IMR-90 (cell line): Measurements from ENCODE around the gene IL6. TPM values are rescaled to one million over a fixed set of nuclear protein-coding genes. Genes with fewer than 3 reads are reported as not detected.

ENCODE experiments used
- ATAC-seq: fragments of 200-7000 bp; cut with Tn5 transposase; 2 replicates; pipeline ENCODE4 v1.9.1; 2020; ENCODE audit warnings: low read depth, mild to moderate bottlenecking, moderate library complexity
- BruUV-seq: library from RNA; stranded (reverse); fragments of 400-500 nt; replicated peaks from 2 replicates; lab custom pipeline; 2021; lab: Mats Ljungman, UMichigan
- CTCF ChIA-PET: fragments of 300-600 bp; formaldehyde crosslinking; extraction: SDS; loops from one replicate; lab custom pipeline; 2021; ENCODE audit warnings: antibody characterized with exemption; lab: Yijun Ruan, JAX
- POLR2A ChIA-PET: fragments of 300-600 bp; sonication (Branson Sonifier 250); formaldehyde crosslinking; loops from one replicate; lab custom pipeline; 2022; ENCODE audit warnings: antibody characterized with exemption; ENCODE audit not compliant: unreplicated experiment; lab: Charles Lee
- DNase-seq: peaks from one replicate; pipeline ENCODE4 v3.0.0; 2013
- H2AFZ ChIP-seq: replicated peaks from 2 replicates; pipeline ENCODE3; 2013; ENCODE audit warnings: low read length, mild to moderate bottlenecking; ENCODE audit not compliant: poor library complexity
- H2AK5ac ChIP-seq: 2 replicates; pipeline ENCODE4 v1.6.1; 2013; ENCODE audit warnings: low read depth, low read length, inconsistent platforms
- H2AK9ac ChIP-seq: replicated peaks from 2 replicates; pipeline ENCODE3; 2013; ENCODE audit warnings: mild to moderate bottlenecking, low read depth, low read length, moderate library complexity; ENCODE audit not compliant: poor library complexity
- H2BK120ac ChIP-seq: 2 replicates; pipeline ENCODE4 v1.6.1; 2013; ENCODE audit warnings: low read depth, low read length, inconsistent platforms
- H2BK15ac ChIP-seq: 3 replicates; pipeline ENCODE4 v1.6.1; 2013; ENCODE audit warnings: low read depth, low read length, inconsistent platforms
- H2BK20ac ChIP-seq: 2 replicates; pipeline ENCODE4 v1.6.1; 2013; ENCODE audit warnings: low read depth, mild to moderate bottlenecking, inconsistent platforms, low read length, moderate library complexity
- H2BK5ac ChIP-seq: 2 replicates; pipeline ENCODE4 v1.6.1; 2013; ENCODE audit warnings: mild to moderate bottlenecking, low read depth, low read length, inconsistent platforms; ENCODE audit not compliant: poor library complexity, severe bottlenecking
- H3K14ac ChIP-seq: replicated peaks from 2 replicates; pipeline ENCODE4 v1.6.1; 2013; ENCODE audit warnings: low read depth, low read length, inconsistent platforms
- H3K18ac ChIP-seq: 2 replicates; pipeline ENCODE4 v1.6.1; 2013; ENCODE audit warnings: low read depth, low read length, control low read depth
- H3K23ac ChIP-seq: 2 replicates; pipeline ENCODE4 v1.6.1; 2013; ENCODE audit warnings: low read depth, low read length, inconsistent platforms
- H3K27ac ChIP-seq: 2 replicates; pipeline ENCODE4 v1.5.1; 2013; ENCODE audit warnings: mild to moderate bottlenecking, control low read depth, low read length; ENCODE audit not compliant: insufficient read depth
- H3K27me3 ChIP-seq: 2 replicates; pipeline ENCODE4 v1.6.1; 2013; ENCODE audit warnings: low read length; ENCODE audit not compliant: control insufficient read depth, insufficient read depth
- H3K36me3 ChIP-seq: 2 replicates; pipeline ENCODE4 v1.6.1; 2013; ENCODE audit warnings: low read length, mixed read lengths; ENCODE audit not compliant: control insufficient read depth, insufficient read depth
- H3K4ac ChIP-seq: 2 replicates; pipeline ENCODE4 v1.6.1; 2013; ENCODE audit warnings: low read depth, low read length, inconsistent platforms
- H3K4me1 ChIP-seq: 2 replicates; pipeline ENCODE4 v1.6.1; 2013; ENCODE audit warnings: low read length, mixed read lengths; ENCODE audit not compliant: control insufficient read depth, insufficient read depth
- H3K4me2 ChIP-seq: 2 replicates; pipeline ENCODE4 v1.6.1; 2013; ENCODE audit warnings: low read depth, mild to moderate bottlenecking, control low read depth, low read length, moderate library complexity
- H3K4me3 ChIP-seq: 2 replicates; pipeline ENCODE4 v1.5.1; 2013; ENCODE audit warnings: low read depth, mild to moderate bottlenecking, control low read depth, low read length, moderate library complexity; ENCODE audit not compliant: insufficient read depth
- H3K56ac ChIP-seq: 2 replicates; pipeline ENCODE4 v1.6.1; 2013; ENCODE audit warnings: low read length, inconsistent platforms; ENCODE audit not compliant: insufficient read depth; ENCODE audit errors: extremely low read depth
- H3K79me1 ChIP-seq, 2 experiments: 2 replicates each; pipeline ENCODE4 v1.6.1; 2013; ENCODE audit warnings: low read length in 2 of 2, inconsistent platforms in 1 of 2, low read depth in 1 of 2
- H3K9ac ChIP-seq: 2 replicates; pipeline ENCODE4 v1.6.1; 2013; ENCODE audit warnings: low read depth, low read length, control low read depth
- H3K9me1 ChIP-seq: 2 replicates; pipeline ENCODE4 v1.6.1; 2013; ENCODE audit warnings: low read length, inconsistent platforms; ENCODE audit not compliant: insufficient read depth
- H3K9me3 ChIP-seq: 2 replicates; pipeline ENCODE4 v1.6.1; 2013; ENCODE audit warnings: low read length; ENCODE audit not compliant: control insufficient read depth, insufficient read depth
- H4K20me1 ChIP-seq: 2 replicates; pipeline ENCODE4 v1.6.1; 2013; ENCODE audit warnings: low read length, inconsistent platforms; ENCODE audit not compliant: insufficient read depth
- H4K5ac ChIP-seq: 2 replicates; pipeline ENCODE4 v1.6.1; 2013; ENCODE audit warnings: mild to moderate bottlenecking, low read depth, low read length, control low read depth
- H4K8ac ChIP-seq, 2 experiments: 2 replicates each; pipeline ENCODE4 v1.6.1; 2013; ENCODE audit warnings: low read depth in 2 of 2, low read length in 2 of 2, control low read depth in 1 of 2, inconsistent platforms in 1 of 2
- H4K91ac ChIP-seq: 2 replicates; pipeline ENCODE4 v1.6.1; 2013; ENCODE audit warnings: low read depth, low read length, inconsistent platforms; ENCODE audit not compliant: insufficient read depth
- CEBPB ChIP-seq: IDR thresholded peaks from 2 replicates; pipeline ENCODE4 v1.6.1; 2012; ENCODE audit warnings: low read depth, low read length, improper control_type of control experiment
- FOS ChIP-seq: fragments of 150-350 bp; IDR thresholded peaks from 2 replicates; pipeline ENCODE4 v1.6.1; 2016; ENCODE audit warnings: low read depth, low read length
- POLR2A ChIP-seq: IDR thresholded peaks from 2 replicates; pipeline ENCODE4 v1.6.1; 2012; ENCODE audit warnings: mild to moderate bottlenecking, low read depth, low read length
- RAD21 ChIP-seq: IDR thresholded peaks from 2 replicates; pipeline ENCODE4 v1.6.1; 2012; ENCODE audit warnings: low read length, improper control_type of control experiment
- RCOR1 ChIP-seq: IDR thresholded peaks from 2 replicates; pipeline ENCODE4 v1.6.1; 2012; ENCODE audit warnings: mild to moderate bottlenecking, low read length, improper control_type of control experiment; ENCODE audit not compliant: insufficient replicate concordance
- USF2 ChIP-seq: fragments of 150-350 bp; IDR thresholded peaks from 2 replicates; pipeline ENCODE4 v1.6.1; 2017; ENCODE audit warnings: mild to moderate bottlenecking, antibody characterized with exemption, low read length, low read depth
- WGBS, 2 experiments: methylation state at CpG; one replicate each; pipeline versions ENCODE4 v1.1.5 to v1.1.7; 2013; ENCODE audit warnings: missing lambda C conversion rate in 2 of 2; ENCODE audit not compliant: insufficient read length in 1 of 2; ENCODE audit errors: extremely low coverage in 2 of 2; 5-methylcytosine and 5-hydroxymethylcytosine counted together
- dilution Hi-C: fragments of 300-500 bp; cut with HindIII; formaldehyde crosslinking; loops from one replicate; pipeline ENCODE4 v1.14.3; 2018; ENCODE audit warnings: low sequenced_read_pairs; ENCODE audit not compliant: unreplicated experiment
- in situ Hi-C: fragments of 300-500 bp; cut with MboI; formaldehyde crosslinking; loops from 3 replicates; pipeline ENCODE4 v1.14.3; 2019; ENCODE audit warnings: low sequenced_read_pairs, inconsistent platforms, mixed read lengths
- intact Hi-C: fragments of 100-400 bp; cut with micrococcal nuclease; formaldehyde crosslinking; loops from 2 replicates; pipeline ENCODE4 v1.10.0; 2022
- polyA plus RNA-seq, 3 experiments: library from polyadenylated mRNA; depleted of rRNA; stranded (reverse); fragments of >200 nt; gene quantifications; 2 replicates each; pipeline ENCODE4 v1.2.3, GENCODE V29; 2012; ENCODE audit warnings: low replicate concordance in 1 of 3
- total RNA-seq: library from RNA; depleted of rRNA; stranded (reverse); fragments of >200 nt; gene quantifications from 2 replicates; pipeline ENCODE4 v1.2.3, GENCODE V29; 2012

Gene IL6
- total and polyA plus RNA-seq, 2 of the 4 experiments (the other 2 are of a cell fraction) = 15.2 to 50.8 TPM

GRCh38 chr7:22730921-22731654, 4.1 kb downstream of the IL6 start:
- Histone ChIP-seq H4K20me1 (no peaks in the 10 kb centered on the region), H3K36me3 (peaks cover 18% of the 10 kb centered on the region), H3K27me3 (no peaks in the 10 kb centered on the region), H3K9ac (no peak overlapping the region), H3K9me3 (no peaks in the 10 kb centered on the region), H3K14ac (peak overlapping the region; percentile 54), H2BK15ac (peak overlapping the region; percentile 79; the same call in 1 of the 3 replicates), H3K4me2 (peak overlapping the region; percentile 32), H3K9me1 (peaks cover 13% of the 10 kb centered on the region), H3K4me3 (no peak overlapping the region), H3K23ac (peak overlapping the region; percentile 8; the same call in 1 of the 2 replicates), H3K18ac (no peak overlapping the region), H3K4ac (peak overlapping the region; percentile 58), H2BK120ac (peak overlapping the region; percentile 65), H2BK5ac (peak overlapping the region; percentile 69), H4K91ac (peak overlapping the region; percentile 5; the same call in 1 of the 2 replicates), H2AFZ (peak overlapping the region; percentile 58), H3K4me1 (peaks cover 10% of the 10 kb centered on the region), H2AK9ac (peak overlapping the region; percentile 44), H4K8ac (peak overlapping the region in 1 of 2 experiments; percentile 57; a peak in 2 of 4 replicates), H3K56ac (no peak overlapping the region), H3K27ac (peak overlapping the region; percentile 46; the same call in 1 of the 2 replicates), H2BK20ac (peak overlapping the region; percentile 44; the same call in 1 of the 2 replicates), H2AK5ac (peak overlapping the region; percentile 80), H3K79me1 (peaks cover 8 to 42% of the 10 kb centered on the region in 2 experiments), H4K5ac (no peak overlapping the region; the same call in 1 of the 2 replicates)
- intact Hi-C loops = no loop called here
- CTCF ChIA-PET = interaction anchor here (1.5 to 2.4 kb wide), 2 partner anchors 52 to 145 kb away, joined by 3 to 10 read pairs; no protein-coding TSS in a partner anchor
- BruUV-seq = no TSS peak
- DNase-seq = peak; percentile 76
- POLR2A ChIA-PET = no interaction called here
- in situ Hi-C loops = loop anchor here (10.0 kb wide), 1 partner anchor 324 kb away; no protein-coding TSS in a partner anchor
- WGBS, 2 experiments = no CpG with 5 or more reads among the region's 5 CpGs
- peak; percentile 30 for ATAC-seq
- dilution Hi-C loops = no loop called here
- no peak for TF ChIP-seq RCOR1
- TF ChIP-seq CEBPB = peak; percentile 61; the same call in 1 of the 2 replicates
- no peak for TF ChIP-seq RAD21
- 0 out of 2 replicates have a peak, but pooled peaks have one; percentile 7 for TF ChIP-seq FOS
- TF ChIP-seq POLR2A = peak; percentile 86
- no peak for TF ChIP-seq USF2
